ENCODE results near the gene GHRHR. TPM values are rescaled to one million over a fixed set of nuclear protein-coding genes. Genes with fewer than 3 reads are reported as not detected.

The GHRHR gene
- total RNA-seq, 1 experiment from 2014 or later, result not detected

- BruUV-seq (replicated peaks), result no TSS peak
- POLR2A ChIA-PET (ENCODE audit: unreplicated experiment), result no interaction called here
Measured at GRCh38 chr7:31014826-31015225, 51.1 kb downstream of the GHRHR start.

GRCh38 chr7:31017032-31017675 lies 53.4 kb downstream of the GHRHR start:
- TF ChIP-seq EZH2 (IDR thresholded peaks at IDR 0.05; ENCODE audit: low read depth) (no peak), CTCF (conservative IDR thresholded peaks at IDR 0.05) (no peak)
- DNase-seq, result no peak
- Histone ChIP-seq H3K9me3 (ENCODE audit: insufficient read depth, low read depth) (no peaks in the 10 kb centered on the region), H2AFZ (no peak overlapping the region), H3F3A (ENCODE audit: insufficient read depth, low read depth) (no peaks in the 10 kb centered on the region), H3K27ac (no peak overlapping the region), H3K4me1 (replicated peaks; ENCODE audit: insufficient read depth) (no peaks in the 10 kb centered on the region), H3K27me3 (ENCODE audit: insufficient read depth, low read depth) (peaks cover 68% of the 10 kb centered on the region), H3K79me2 (ENCODE audit: low read depth) (no peaks in the 10 kb centered on the region), H4K20me1 (ENCODE audit: insufficient read depth) (no peaks in the 10 kb centered on the region), H3K4me3 (no peak overlapping the region), H3K36me3 (ENCODE audit: low read depth) (no peaks in the 10 kb centered on the region), H3K9me2 (ENCODE audit: insufficient read depth) (no peaks in the 10 kb centered on the region), H3K4me2 (no peak overlapping the region)
- intact Hi-C loops (cut with micrococcal nuclease; ENCODE audit: unreplicated experiment), result no loop called here
- ChIA-PET CTCF (no interaction called here), POLR2A (ENCODE audit: unreplicated experiment) (no interaction called here)
- no TSS peak for BruUV-seq (replicated peaks)

More at GRCh38 chr7:31014826-31015225, 51.1 kb downstream of the GHRHR start:
- Histone ChIP-seq H3K79me2 (ENCODE audit: low read depth) (no peaks in the 10 kb centered on the region), H4K20me1 (ENCODE audit: insufficient read depth) (no peaks in the 10 kb centered on the region), H3K27me3 (ENCODE audit: insufficient read depth, low read depth) (peaks cover 68% of the 10 kb centered on the region), H2AFZ (no peak overlapping the region), H3K4me1 (replicated peaks; ENCODE audit: insufficient read depth) (no peaks in the 10 kb centered on the region), H3K9me2 (ENCODE audit: insufficient read depth) (no peaks in the 10 kb centered on the region), H3K36me3 (ENCODE audit: low read depth) (no peaks in the 10 kb centered on the region), H3F3A (ENCODE audit: insufficient read depth, low read depth) (no peaks in the 10 kb centered on the region), H3K4me2 (no peak overlapping the region), H3K9me3 (ENCODE audit: insufficient read depth, low read depth) (no peaks in the 10 kb centered on the region), H3K27ac (no peak overlapping the region), H3K4me3 (no peak overlapping the region)
- DNase-seq, result no peak
- CTCF ChIA-PET, result interaction anchor here (0.6 kb wide), 1 partner anchor 671 kb away, joined by 5 read pairs; no protein-coding TSS in a partner anchor
- TF ChIP-seq CTCF (conservative IDR thresholded peaks at IDR 0.05) (no peak), EZH2 (IDR thresholded peaks at IDR 0.05; ENCODE audit: low read depth) (no peak)
- intact Hi-C loops (cut with micrococcal nuclease; ENCODE audit: unreplicated experiment), result no loop called here

GRCh38 chr7:31017721-31018120 lies 54.0 kb downstream of the GHRHR start:
- no peak overlapping the region for H3K4me2 ChIP-seq
- H3K9me3 ChIP-seq (ENCODE audit: insufficient read depth, low read depth), result no peaks in the 10 kb centered on the region
- no TSS peak for BruUV-seq (replicated peaks)
- TF ChIP-seq EZH2 (IDR thresholded peaks at IDR 0.05; ENCODE audit: low read depth) (no peak), CTCF (conservative IDR thresholded peaks at IDR 0.05) (no peak)
- H3K27me3 ChIP-seq (ENCODE audit: insufficient read depth, low read depth), result peaks cover 70% of the 10 kb centered on the region
- H2AFZ ChIP-seq, result no peak overlapping the region
- DNase-seq, result no peak
- H3K79me2 ChIP-seq (ENCODE audit: low read depth), result no peaks in the 10 kb centered on the region
- H3K9me2 ChIP-seq (ENCODE audit: insufficient read depth), result no peaks in the 10 kb centered on the region
- H3K27ac ChIP-seq, result no peak overlapping the region
- no peaks in the 10 kb centered on the region for H3K36me3 ChIP-seq (ENCODE audit: low read depth)
- H4K20me1 ChIP-seq (ENCODE audit: insufficient read depth), result no peaks in the 10 kb centered on the region
- no peaks in the 10 kb centered on the region for H3F3A ChIP-seq (ENCODE audit: insufficient read depth, low read depth)
- POLR2A ChIA-PET (ENCODE audit: unreplicated experiment), result no interaction called here
- CTCF ChIA-PET, result no interaction called here
- no peak overlapping the region for H3K4me3 ChIP-seq
- no peaks in the 10 kb centered on the region for H3K4me1 ChIP-seq (replicated peaks; ENCODE audit: insufficient read depth)
- intact Hi-C loops (cut with micrococcal nuclease; ENCODE audit: unreplicated experiment), result no loop called here

All from PC-9 (cell line).